GM21423 (cell line): ENCODE measurements around the gene RIN2.

Experiments used
- ATAC-seq: cut with Tn5 transposase; IDR thresholded peaks from one replicate; pipeline ENCODE4 v1.9.1; 2021; ENCODE audit warnings: mild to moderate bottlenecking, moderate library complexity; ENCODE audit not compliant: unreplicated experiment

The RIN2 gene

GRCh38 chr20:19758133-19758500 lies at the start of gene RIN2:
RIN2 (plus strand) TSS chr20:19758258; CDS start chr20:19889602, 131,344 bp downstream.
- no peak for ATAC-seq

GRCh38 chr20:19709635-19710335 lies 48.3 kb upstream of the RIN2 start:
- ATAC-seq, result no peak

GRCh38 chr20:19710336-19711120 lies 47.5 kb upstream of the RIN2 start:
- ATAC-seq, result no peak

GRCh38 chr20:19711126-19711525 lies 46.9 kb upstream of the RIN2 start:
- no peak for ATAC-seq

GRCh38 chr20:19712721-19713260 lies 45.3 kb upstream of the RIN2 start:
- no peak for ATAC-seq

GRCh38 chr20:19713822-19714578 lies 44.1 kb upstream of the RIN2 start:
- ATAC-seq, result no peak

GRCh38 chr20:19714579-19714840 lies 43.5 kb upstream of the RIN2 start:
- ATAC-seq, result no peak

- ATAC-seq, result no peak
Measured at GRCh38 chr20:19715986-19716385, 42.1 kb upstream of the RIN2 start.

GRCh38 chr20:19718880-19719279 lies 39.2 kb upstream of the RIN2 start:
- no peak for ATAC-seq

GRCh38 chr20:19720991-19721390 lies 37.1 kb upstream of the RIN2 start:
- ATAC-seq, result no peak

GRCh38 chr20:19723051-19723450 lies 35.0 kb upstream of the RIN2 start:
- no peak for ATAC-seq

- ATAC-seq, result no peak
Measured at GRCh38 chr20:19723813-19724430, 34.1 kb upstream of the RIN2 start.

- ATAC-seq, result no peak
Measured at GRCh38 chr20:19725373-19725772, 32.7 kb upstream of the RIN2 start.

GRCh38 chr20:19725814-19726525 lies 32.1 kb upstream of the RIN2 start:
- no peak for ATAC-seq

- ATAC-seq, result no peak
Measured at GRCh38 chr20:19727251-19727847, 30.7 kb upstream of the RIN2 start.

GRCh38 chr20:19729672-19730071 lies 28.4 kb upstream of the RIN2 start:
- no peak for ATAC-seq

GRCh38 chr20:19730706-19731105 lies 27.4 kb upstream of the RIN2 start:
- ATAC-seq, result no peak

- no peak for ATAC-seq
Measured at GRCh38 chr20:19734811-19735210, 23.2 kb upstream of the RIN2 start.

GRCh38 chr20:19735446-19735845 lies 22.6 kb upstream of the RIN2 start:
- ATAC-seq, result no peak

- peak; percentile 40 for ATAC-seq
Measured at GRCh38 chr20:19737025-19737424, 21.0 kb upstream of the RIN2 start.
